Neutrophil (primary cell): Measurements from ENCODE around the gene RPA1.

Experiments
- H3K27ac ChIP-seq: fragments of 200-600 bp; sonication (generic); 2 replicates; pipeline ENCODE4 v1.5.1; 2016; ENCODE audit warnings: mild to moderate bottlenecking, moderate library complexity
- H3K27me3 ChIP-seq: fragments of 200-600 bp; sonication (generic); 2 replicates; pipeline ENCODE4 v1.6.0; 2016; ENCODE audit warnings: mild to moderate bottlenecking
- H3K36me3 ChIP-seq: fragments of 200-600 bp; sonication (generic); 2 replicates; pipeline ENCODE4 v1.5.1; 2017
- H3K4me1 ChIP-seq, 2 experiments: fragments of 200-600 bp in 1 of 2; sonication (generic) in 1 of 2; 1 replicate in 1 of 2; 2 replicates in 1 of 2; pipeline versions ENCODE4 v1.5.1 to v1.6.1; 2013 to 2016; ENCODE audit warnings: low read depth in 1 of 2, low read length in 1 of 2, mild to moderate bottlenecking in 1 of 2, moderate library complexity in 1 of 2; ENCODE audit not compliant: control insufficient read depth in 1 of 2, insufficient read depth in 1 of 2
- H3K4me3 ChIP-seq, 2 experiments: fragments of 200-600 bp in 1 of 2; sonication (generic) in 1 of 2; 1 replicate in 1 of 2; 2 replicates in 1 of 2; pipeline ENCODE4 v1.5.1; 2013 to 2016; ENCODE audit warnings: low read depth in 1 of 2, low read length in 1 of 2, mild to moderate bottlenecking in 1 of 2, moderate library complexity in 1 of 2
- H3K9me3 ChIP-seq: fragments of 200-600 bp; sonication (generic); 2 replicates; pipeline ENCODE4 v1.5.1; 2016
- TF ChIP-seq, protein P1 (sequence below): fragments of 200-600 bp; sonication (generic); IDR thresholded peaks from 2 replicates; pipeline ENCODE4 v1.5.1; 2016; ENCODE audit warnings: antibody characterized with exemption

RPA1 gene

DNA sequence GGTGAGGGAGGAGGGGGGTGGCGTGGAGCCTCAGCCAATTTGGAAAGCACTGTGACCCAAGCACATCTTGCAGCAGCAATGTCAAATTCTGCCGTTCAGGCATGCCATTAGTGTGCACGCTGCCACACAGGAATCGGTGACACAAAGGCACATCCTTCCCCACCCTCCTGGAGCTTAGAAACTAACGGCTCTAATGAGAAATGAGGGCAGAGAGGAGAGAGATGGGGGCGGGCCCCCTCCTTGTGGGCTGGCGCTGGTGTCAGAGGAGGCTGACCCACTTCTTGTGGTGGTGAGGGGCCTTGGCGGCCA is 100.5 kb downstream of the RPA1 start:
- Histone ChIP-seq H3K4me3 (no peak overlapping the region), H3K4me1 (no peaks in the 10 kb centered on the region), H3K27me3 (peaks cover 11% of the 10 kb centered on the region), H3K9me3 (no peaks in the 10 kb centered on the region), H3K27ac (no peak overlapping the region), H3K36me3 (no peaks in the 10 kb centered on the region)
- TF ChIP-seq, protein P1, sequence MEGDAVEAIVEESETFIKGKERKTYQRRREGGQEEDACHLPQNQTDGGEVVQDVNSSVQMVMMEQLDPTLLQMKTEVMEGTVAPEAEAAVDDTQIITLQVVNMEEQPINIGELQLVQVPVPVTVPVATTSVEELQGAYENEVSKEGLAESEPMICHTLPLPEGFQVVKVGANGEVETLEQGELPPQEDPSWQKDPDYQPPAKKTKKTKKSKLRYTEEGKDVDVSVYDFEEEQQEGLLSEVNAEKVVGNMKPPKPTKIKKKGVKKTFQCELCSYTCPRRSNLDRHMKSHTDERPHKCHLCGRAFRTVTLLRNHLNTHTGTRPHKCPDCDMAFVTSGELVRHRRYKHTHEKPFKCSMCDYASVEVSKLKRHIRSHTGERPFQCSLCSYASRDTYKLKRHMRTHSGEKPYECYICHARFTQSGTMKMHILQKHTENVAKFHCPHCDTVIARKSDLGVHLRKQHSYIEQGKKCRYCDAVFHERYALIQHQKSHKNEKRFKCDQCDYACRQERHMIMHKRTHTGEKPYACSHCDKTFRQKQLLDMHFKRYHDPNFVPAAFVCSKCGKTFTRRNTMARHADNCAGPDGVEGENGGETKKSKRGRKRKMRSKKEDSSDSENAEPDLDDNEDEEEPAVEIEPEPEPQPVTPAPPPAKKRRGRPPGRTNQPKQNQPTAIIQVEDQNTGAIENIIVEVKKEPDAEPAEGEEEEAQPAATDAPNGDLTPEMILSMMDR = no peak

DNA sequence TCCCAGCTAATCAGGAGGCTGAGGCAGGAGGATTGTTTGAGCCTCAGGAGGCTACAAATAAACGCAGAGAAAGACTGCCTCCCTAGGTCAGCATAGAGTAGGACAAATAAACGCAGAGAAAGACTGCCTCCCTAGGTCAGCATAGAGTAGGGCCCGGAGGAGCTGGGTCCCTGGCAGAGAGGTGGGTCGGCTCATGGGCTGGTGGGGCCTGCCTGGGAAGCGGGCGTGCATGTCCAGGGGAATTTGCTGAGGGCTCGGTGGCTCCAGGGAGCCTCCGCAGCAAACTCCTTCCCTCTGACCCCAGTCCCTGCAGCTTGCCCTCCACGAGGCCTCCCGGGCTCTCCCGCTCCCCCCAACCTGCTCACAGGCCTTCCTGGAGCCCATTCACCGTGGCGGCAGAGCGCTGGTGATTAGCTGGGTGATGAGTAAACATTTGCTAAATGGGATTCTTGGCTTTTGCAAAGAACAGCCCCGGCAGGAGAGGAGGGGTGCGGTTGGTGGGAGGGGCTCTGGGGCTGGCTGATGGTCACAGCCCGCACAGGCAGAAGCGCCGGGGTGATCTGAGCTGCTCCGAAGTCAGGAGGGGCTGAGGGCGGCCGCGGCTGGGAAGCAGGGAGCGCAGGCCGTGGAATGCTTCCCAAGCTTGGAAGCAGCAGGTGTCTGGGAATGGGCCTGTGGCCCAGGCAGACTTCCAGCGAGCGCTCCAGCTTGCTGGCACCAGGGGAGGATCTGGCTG is 102.2 kb downstream of the RPA1 start:
- H3K27ac ChIP-seq = no peak overlapping the region
- H3K27me3 ChIP-seq = peaks cover 24% of the 10 kb centered on the region
- H3K4me3 ChIP-seq = no peak overlapping the region
- H3K4me1 ChIP-seq = no peaks in the 10 kb centered on the region
- H3K9me3 ChIP-seq = no peaks in the 10 kb centered on the region
- TF ChIP-seq, protein P1 = no peak
- no peaks in the 10 kb centered on the region for H3K36me3 ChIP-seq

DNA sequence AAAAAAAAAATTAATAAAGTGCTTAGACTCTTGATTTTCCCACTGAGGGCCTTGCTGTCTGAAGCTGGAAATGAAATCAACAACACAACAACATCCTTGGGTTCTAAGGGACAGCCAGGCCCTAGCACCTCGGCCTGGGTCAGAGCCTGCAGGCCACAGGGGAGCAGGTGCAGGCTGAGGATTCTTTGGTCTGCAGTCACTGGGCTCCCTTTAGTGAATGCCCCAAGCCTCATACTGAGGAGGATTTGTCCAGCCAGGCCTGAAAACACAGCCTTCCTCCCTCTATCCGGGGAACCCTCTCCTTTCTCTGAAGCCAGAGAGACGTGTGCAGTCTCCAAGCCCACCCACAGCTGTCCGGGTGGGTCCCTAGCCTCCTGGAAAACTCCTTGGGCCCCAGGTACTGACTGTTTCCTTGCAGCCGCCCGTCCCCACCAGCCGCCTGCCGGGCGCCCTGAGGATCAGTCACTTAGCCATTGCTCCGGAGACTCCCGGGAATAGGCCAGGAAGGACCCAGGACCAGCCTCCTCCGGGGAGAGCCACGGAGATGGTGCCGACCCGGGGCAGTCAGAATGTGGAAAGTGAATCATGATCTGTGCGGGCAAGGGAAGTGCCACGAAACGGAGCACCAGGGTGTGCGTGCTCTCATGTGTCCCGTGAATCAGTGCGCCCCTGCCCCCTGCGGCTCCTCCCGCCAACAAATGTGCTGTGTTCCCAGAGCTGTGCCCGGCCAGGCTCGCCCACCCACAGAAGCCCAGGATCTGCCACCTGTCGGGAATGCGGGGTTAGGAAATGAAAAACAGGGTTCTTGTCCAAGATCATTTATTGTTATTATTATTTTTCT is 104.3 kb downstream of the RPA1 start:
- Histone ChIP-seq H3K27ac (no peak overlapping the region), H3K27me3 (peaks cover 27% of the 10 kb centered on the region), H3K9me3 (no peaks in the 10 kb centered on the region), H3K36me3 (no peaks in the 10 kb centered on the region), H3K4me3 (no peak overlapping the region), H3K4me1 (no peaks in the 10 kb centered on the region)
- TF ChIP-seq, protein P1 = no peak

DNA sequence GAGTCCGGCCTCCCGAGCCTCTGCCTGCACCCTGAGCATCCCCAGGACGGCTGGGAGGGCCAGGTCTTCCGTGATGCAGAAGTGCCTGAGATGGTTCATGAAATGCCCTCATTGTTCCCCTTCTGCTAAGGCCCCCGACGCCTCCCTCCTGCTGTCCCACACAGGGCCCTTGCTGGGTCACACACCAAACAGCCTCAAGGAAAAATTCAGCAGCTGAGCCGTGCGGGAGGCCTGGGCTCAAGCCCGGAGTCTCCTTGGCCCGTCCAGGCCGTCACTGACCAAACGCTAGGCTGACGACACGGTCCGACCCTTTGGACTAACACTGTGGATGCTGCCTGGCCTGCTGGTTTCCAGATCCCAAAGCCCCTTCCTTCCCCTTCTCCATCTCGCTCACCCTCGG is 105.1 kb downstream of the RPA1 start:
- Histone ChIP-seq H3K4me1 (no peaks in the 10 kb centered on the region), H3K9me3 (no peaks in the 10 kb centered on the region), H3K4me3 (no peak overlapping the region), H3K27ac (no peak overlapping the region), H3K27me3 (peaks cover 24% of the 10 kb centered on the region), H3K36me3 (no peaks in the 10 kb centered on the region)
- TF ChIP-seq, protein P1 = no peak

DNA sequence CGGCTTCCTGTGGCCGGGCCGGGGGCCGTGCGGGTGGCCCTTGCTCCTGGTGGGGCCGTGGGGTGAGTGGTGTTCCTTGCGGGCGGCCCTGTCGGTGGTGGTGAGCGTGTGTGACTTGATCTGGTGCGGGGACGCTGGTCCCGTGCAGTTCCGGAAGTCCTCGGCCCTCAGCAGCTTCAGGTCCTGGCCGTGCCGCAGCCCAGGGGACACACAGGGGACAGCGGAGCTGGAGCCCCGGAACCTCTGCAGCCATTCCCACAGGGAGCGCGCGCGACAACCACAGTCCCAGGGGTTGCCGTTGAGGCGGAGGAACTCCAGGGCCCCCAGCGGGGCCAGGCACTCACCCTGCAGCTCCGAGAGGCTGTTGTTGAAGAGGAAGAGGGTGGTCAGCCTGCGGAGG is 107.0 kb downstream of the RPA1 start:
- no peaks in the 10 kb centered on the region for H3K36me3 ChIP-seq
- H3K27ac ChIP-seq = no peak overlapping the region
- H3K27me3 ChIP-seq = peaks cover 16% of the 10 kb centered on the region
- no peaks in the 10 kb centered on the region for H3K9me3 ChIP-seq
- H3K4me3 ChIP-seq = no peak overlapping the region
- TF ChIP-seq, protein P1 = no peak
- no peaks in the 10 kb centered on the region for H3K4me1 ChIP-seq
